Neural progenitor cell (in vitro differentiated cells): ENCODE measurements around the gene HLA-DOB.

Experiments
- EZH2 ChIP-seq: fragments of 200-600 bp; sonication (generic); IDR thresholded peaks from 2 replicates; pipeline ENCODE4 v1.6.1; 2017; ENCODE audit warnings: antibody characterized with exemption, mild to moderate bottlenecking, moderate library complexity
- TF ChIP-seq, protein P1 (sequence below): fragments of 200-600 bp; sonication (generic); IDR thresholded peaks from 2 replicates; pipeline ENCODE4 v1.5.1; 2017; ENCODE audit warnings: antibody characterized with exemption, mild to moderate bottlenecking

- TF ChIP-seq, protein P1, sequence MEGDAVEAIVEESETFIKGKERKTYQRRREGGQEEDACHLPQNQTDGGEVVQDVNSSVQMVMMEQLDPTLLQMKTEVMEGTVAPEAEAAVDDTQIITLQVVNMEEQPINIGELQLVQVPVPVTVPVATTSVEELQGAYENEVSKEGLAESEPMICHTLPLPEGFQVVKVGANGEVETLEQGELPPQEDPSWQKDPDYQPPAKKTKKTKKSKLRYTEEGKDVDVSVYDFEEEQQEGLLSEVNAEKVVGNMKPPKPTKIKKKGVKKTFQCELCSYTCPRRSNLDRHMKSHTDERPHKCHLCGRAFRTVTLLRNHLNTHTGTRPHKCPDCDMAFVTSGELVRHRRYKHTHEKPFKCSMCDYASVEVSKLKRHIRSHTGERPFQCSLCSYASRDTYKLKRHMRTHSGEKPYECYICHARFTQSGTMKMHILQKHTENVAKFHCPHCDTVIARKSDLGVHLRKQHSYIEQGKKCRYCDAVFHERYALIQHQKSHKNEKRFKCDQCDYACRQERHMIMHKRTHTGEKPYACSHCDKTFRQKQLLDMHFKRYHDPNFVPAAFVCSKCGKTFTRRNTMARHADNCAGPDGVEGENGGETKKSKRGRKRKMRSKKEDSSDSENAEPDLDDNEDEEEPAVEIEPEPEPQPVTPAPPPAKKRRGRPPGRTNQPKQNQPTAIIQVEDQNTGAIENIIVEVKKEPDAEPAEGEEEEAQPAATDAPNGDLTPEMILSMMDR: no peak
- TF ChIP-seq EZH2: no peak
These were observed 806 bp downstream of the HLA-DOB start for GRCh38 chr6:32815996-32816395.
